Breast epithelium (tissue), 3 donors: ENCODE measurements around the gene ERFL.

Source experiments
- CTCF ChIP-seq, 3 donors: fragments of 450-650 bp; IDR thresholded peaks; one replicate each; pipeline ENCODE4 v1.5.1; 2016 to 2017; ENCODE audit warnings: antibody characterized with exemption in 3 of 3, mild to moderate bottlenecking in 3 of 3, moderate library complexity in 3 of 3
- POLR2A ChIP-seq: fragments of 450-650 bp; IDR thresholded peaks from one replicate; pipeline ENCODE4 v1.6.1; 2016; ENCODE audit warnings: antibody characterized with exemption, mild to moderate bottlenecking, moderate library complexity

- no peak for TF ChIP-seq CTCF (IDR thresholded peaks at IDR 0.05)
- no peak for TF ChIP-seq POLR2A
Observed at GRCh38 chr19:41901707-41902360, 26.4 kb downstream of the ERFL start.
